Measurements from ENCODE around the gene OPN3. TPM values are rescaled to one million over a fixed set of nuclear protein-coding genes. Genes with fewer than 3 reads are reported as not detected.
"Not testable (repeated sequence)": the region's sequence is repeated elsewhere in the genome, so short reads cannot be mapped to it uniquely, and the experiment has no call there.

The OPN3 gene
- total RNA-seq, 1 donor from 2014 or later = 20.0 TPM

DNA sequence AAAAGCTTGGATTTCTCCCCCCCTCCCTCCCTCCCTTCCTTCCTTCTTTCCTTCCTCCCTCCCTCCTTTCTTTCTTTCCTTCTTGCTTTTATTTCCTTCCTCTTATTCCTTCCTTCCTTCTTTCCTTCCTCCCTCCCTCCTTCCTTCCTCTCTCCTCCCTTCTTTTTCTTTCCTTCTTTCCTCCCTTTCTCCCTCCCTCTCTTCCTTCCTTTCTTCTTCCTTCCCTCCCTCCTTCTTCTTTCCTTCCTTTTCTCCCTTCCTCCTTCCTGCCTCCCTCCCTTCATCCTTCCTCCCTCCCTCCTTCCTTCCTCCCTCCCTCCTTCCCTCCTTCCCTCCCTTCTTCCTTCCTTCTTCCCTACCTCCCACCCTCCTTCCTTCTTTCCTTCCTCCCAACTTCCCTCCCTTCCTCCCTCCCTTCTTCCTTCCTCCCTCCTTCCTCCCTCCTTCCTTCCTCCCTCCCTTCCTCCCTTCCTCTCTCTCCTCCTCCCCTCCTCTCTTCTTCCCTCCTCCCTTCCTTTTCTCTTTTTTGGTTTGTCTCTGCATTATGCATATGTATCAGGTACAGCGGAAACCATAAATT is 34.7 kb upstream of the OPN3 start:
- no peak for TF ChIP-seq CTCF (IDR thresholded peaks at IDR 0.05)
- Mint-ChIP-seq H3K9me3 (ENCODE audit: low read depth) (no peaks in the 10 kb centered on the region), H3K27ac (ENCODE audit: unreplicated experiment) (no peak overlapping the region), H3K27me3 (ENCODE audit: low read depth) (peaks cover 34% of the 10 kb centered on the region), H3K4me3 (ENCODE audit: unreplicated experiment) (no peak overlapping the region), H3K4me1 (ENCODE audit: low read depth) (no peaks in the 10 kb centered on the region), H3K36me3 (ENCODE audit: low read depth) (no peaks in the 10 kb centered on the region)
- no peak for DNase-seq (ENCODE audit: low spot score)

GRCh38 chr1:241672301-241672700 is 32.1 kb upstream of the OPN3 start:
- TF ChIP-seq CTCF (IDR thresholded peaks at IDR 0.05) = no peak
- DNase-seq (ENCODE audit: low spot score) = no peak
- Mint-ChIP-seq H3K27me3 (ENCODE audit: low read depth) (peaks cover 24% of the 10 kb centered on the region), H3K27ac (ENCODE audit: unreplicated experiment) (no peak overlapping the region), H3K36me3 (ENCODE audit: low read depth) (no peaks in the 10 kb centered on the region), H3K4me3 (ENCODE audit: unreplicated experiment) (no peak overlapping the region), H3K9me3 (ENCODE audit: low read depth) (no peaks in the 10 kb centered on the region), H3K4me1 (ENCODE audit: low read depth) (no peaks in the 10 kb centered on the region)

GRCh38 chr1:241666419-241666818 is 26.2 kb upstream of the OPN3 start:
- Mint-ChIP-seq H3K4me1 (ENCODE audit: low read depth) (no peaks in the 10 kb centered on the region), H3K4me3 (ENCODE audit: unreplicated experiment) (no peak overlapping the region), H3K27me3 (ENCODE audit: low read depth) (peaks cover 2% of the 10 kb centered on the region), H3K27ac (ENCODE audit: unreplicated experiment) (no peak overlapping the region), H3K9me3 (ENCODE audit: low read depth) (no peaks in the 10 kb centered on the region), H3K36me3 (ENCODE audit: low read depth) (no peaks in the 10 kb centered on the region)
- TF ChIP-seq CTCF (IDR thresholded peaks at IDR 0.05) = no peak
- no peak for DNase-seq (ENCODE audit: low spot score)

GRCh38 chr1:241660424-241660972 is 20.3 kb upstream of the OPN3 start:
- no peaks in the 10 kb centered on the region for H3K36me3 Mint-ChIP-seq (ENCODE audit: low read depth)
- no peak overlapping the region for H3K4me3 Mint-ChIP-seq (ENCODE audit: unreplicated experiment)
- no peak for DNase-seq (ENCODE audit: low spot score)
- peaks cover 4% of the 10 kb centered on the region for H3K4me1 Mint-ChIP-seq (ENCODE audit: low read depth)
- H3K9me3 Mint-ChIP-seq (ENCODE audit: low read depth) = peaks cover 3% of the 10 kb centered on the region
- H3K27me3 Mint-ChIP-seq (ENCODE audit: low read depth) = no peaks in the 10 kb centered on the region
- TF ChIP-seq CTCF (IDR thresholded peaks at IDR 0.05) = no peak
- no peak overlapping the region for H3K27ac Mint-ChIP-seq (ENCODE audit: unreplicated experiment)

DNA sequence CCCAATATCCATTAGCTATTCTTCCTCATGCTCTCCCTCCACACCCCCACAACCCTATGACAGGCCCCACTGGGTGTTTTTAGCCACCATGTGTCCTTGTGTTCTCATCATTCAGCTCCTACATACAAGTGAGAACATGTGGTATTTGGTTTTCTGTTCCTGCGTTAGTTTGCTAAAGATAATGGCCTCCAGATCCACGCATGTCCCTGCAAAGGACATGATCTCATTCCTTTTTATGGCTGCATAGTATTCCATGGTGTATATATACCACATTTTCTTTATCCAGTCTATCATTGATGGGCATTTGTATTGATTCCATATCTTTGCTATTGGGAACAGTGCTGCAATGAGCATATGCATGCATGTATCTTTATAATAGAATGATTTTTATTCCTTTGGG is 18.8 kb upstream of the OPN3 start:
- H3K4me1 Mint-ChIP-seq (ENCODE audit: low read depth); H3K27ac Mint-ChIP-seq (ENCODE audit: unreplicated experiment); H3K27me3 Mint-ChIP-seq (ENCODE audit: low read depth); H3K9me3 Mint-ChIP-seq (ENCODE audit: low read depth); H3K36me3 Mint-ChIP-seq (ENCODE audit: low read depth); H3K4me3 Mint-ChIP-seq (ENCODE audit: unreplicated experiment); DNase-seq (ENCODE audit: low spot score): not testable (repeated sequence)
